Measurements from ENCODE around the gene CFAP92. TPM values are rescaled to one million over a fixed set of nuclear protein-coding genes. Genes with fewer than 3 reads are reported as not detected.
A peak's percentile ranks its signal among the peaks of the same experiment; 100 is the strongest.

Gene CFAP92
- total RNA-seq, 1 donor, result not detected

DNA sequence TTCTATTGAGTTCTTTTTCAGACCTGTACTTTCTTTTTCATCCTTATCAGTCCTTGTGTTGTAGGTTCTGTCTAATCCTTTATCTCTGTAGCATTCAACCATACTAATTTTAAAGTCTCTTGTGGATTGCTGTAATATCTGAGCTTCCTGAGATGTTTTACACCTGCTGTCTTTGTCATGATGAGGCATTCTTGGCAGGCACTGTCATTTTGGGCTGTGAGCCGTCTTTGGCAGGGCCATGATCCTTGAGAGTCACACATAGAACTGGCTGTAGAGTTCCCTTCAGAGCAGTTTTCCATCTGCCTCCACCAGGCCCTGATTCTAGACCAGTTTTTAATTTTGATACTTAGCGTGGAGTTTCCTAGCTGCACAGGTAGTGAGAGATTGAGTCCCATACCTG is 13.9 kb upstream of the CFAP92 start:
- TF ChIP-seq, protein P1, sequence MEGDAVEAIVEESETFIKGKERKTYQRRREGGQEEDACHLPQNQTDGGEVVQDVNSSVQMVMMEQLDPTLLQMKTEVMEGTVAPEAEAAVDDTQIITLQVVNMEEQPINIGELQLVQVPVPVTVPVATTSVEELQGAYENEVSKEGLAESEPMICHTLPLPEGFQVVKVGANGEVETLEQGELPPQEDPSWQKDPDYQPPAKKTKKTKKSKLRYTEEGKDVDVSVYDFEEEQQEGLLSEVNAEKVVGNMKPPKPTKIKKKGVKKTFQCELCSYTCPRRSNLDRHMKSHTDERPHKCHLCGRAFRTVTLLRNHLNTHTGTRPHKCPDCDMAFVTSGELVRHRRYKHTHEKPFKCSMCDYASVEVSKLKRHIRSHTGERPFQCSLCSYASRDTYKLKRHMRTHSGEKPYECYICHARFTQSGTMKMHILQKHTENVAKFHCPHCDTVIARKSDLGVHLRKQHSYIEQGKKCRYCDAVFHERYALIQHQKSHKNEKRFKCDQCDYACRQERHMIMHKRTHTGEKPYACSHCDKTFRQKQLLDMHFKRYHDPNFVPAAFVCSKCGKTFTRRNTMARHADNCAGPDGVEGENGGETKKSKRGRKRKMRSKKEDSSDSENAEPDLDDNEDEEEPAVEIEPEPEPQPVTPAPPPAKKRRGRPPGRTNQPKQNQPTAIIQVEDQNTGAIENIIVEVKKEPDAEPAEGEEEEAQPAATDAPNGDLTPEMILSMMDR (IDR thresholded peaks at IDR 0.05; ENCODE audit: insufficient read depth, low read depth, low read length), result no peak
- H3K4me3 ChIP-seq (ENCODE audit: low read depth, low read length), result no peak overlapping the region
- DNase-seq (ENCODE audit: low read depth), result no peak

DNA sequence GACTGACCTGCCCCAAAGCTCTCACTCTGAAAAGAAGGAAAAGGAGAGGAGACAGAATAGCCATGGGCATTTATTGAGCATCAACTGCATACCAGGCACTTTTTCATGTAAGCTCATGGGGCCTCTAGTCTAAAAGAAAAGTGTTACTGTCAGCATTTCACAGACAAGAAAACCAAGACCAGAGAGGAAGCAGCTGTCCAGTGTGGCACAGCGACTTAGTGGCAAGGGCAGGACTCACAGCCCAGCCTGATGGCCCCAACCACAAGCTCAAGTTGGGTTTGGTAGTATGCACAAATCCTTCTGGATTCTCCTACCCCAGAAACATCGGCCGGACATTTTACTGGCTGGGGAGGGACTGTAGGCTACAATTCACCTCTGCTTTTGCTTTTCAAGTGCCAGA is 13.0 kb upstream of the CFAP92 start:
- TF ChIP-seq, protein P1 (IDR thresholded peaks at IDR 0.05; ENCODE audit: insufficient read depth, low read depth, low read length), result no peak
- no peak for DNase-seq (ENCODE audit: low read depth)
- no peak overlapping the region for H3K4me3 ChIP-seq (ENCODE audit: low read depth, low read length)

DNA sequence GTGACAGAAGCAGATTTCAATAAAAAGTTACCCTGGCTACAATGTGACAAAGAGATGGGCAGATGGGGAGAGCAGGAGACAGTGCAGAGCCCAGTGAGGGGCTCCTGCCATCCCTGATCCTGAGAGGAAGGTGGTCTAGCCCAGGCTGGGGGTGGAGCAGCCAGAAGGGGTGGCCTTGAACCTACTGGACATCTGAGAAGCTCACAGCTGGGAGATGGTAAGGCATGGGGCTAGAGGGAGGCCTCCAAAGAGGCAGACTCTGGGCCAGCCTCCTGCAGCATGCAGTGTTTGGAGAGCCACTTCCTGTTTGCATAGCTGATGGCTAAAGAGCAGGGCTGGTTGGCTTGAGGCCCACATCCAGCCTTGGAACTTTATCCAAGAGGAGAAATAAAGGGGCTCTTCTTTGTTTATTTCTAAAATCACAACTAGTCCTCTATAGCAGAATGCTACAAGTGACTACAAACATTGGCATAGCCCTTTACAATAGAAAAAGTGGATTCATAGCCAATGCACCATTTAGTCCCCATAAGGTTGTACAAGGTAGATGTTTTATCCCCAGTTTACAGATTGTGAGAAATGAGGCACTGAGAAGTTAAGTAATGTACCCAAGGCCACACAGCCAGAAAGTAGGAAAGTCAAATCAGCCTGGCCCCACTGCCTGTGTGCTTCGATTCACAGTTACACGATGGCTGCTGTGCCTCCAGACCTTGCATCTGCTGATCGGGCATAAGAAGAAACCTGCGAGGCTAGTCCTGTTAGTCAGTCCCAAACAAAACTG is 11.8 kb upstream of the CFAP92 start:
- no peak overlapping the region for H3K4me3 ChIP-seq (ENCODE audit: low read depth, low read length)
- DNase-seq (ENCODE audit: low read depth), result peak; percentile 65
- TF ChIP-seq, protein P1 (IDR thresholded peaks at IDR 0.05; ENCODE audit: insufficient read depth, low read depth, low read length), result no peak

DNA sequence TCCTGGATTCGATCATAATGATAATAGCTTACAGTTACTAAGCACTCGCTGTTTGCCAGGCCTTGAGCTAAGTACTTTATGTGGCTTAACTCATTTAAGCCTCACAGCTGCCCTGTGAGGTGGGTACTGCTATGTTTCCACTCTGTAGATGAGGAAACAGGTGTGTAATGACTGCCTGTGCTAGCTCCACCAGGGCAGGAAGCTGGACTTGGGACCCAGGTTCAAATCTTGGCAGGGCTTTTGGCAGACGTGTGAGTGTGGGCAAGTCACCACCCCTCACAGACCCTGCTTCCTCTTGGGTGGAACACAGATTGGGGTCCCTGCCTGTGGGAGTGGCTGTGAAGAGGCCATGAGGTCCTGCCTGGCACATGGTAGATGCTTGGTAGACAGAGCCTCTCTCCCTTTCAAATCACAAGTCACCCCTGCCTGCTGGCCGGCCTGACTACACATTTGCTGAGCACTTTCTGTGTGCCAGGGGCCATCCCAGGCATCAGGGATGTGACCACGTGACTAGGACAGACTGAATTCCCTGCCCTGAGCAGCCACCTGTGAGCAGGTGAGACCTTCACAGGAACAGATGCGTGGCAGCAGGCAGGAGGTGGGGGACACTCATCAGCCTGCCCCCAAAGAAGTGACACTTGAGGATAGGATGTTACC is 10.9 kb upstream of the CFAP92 start:
- TF ChIP-seq, protein P1 (IDR thresholded peaks at IDR 0.05; ENCODE audit: insufficient read depth, low read depth, low read length), result no peak
- no peak for DNase-seq (ENCODE audit: low read depth)
- no peak overlapping the region for H3K4me3 ChIP-seq (ENCODE audit: low read depth, low read length)

DNA sequence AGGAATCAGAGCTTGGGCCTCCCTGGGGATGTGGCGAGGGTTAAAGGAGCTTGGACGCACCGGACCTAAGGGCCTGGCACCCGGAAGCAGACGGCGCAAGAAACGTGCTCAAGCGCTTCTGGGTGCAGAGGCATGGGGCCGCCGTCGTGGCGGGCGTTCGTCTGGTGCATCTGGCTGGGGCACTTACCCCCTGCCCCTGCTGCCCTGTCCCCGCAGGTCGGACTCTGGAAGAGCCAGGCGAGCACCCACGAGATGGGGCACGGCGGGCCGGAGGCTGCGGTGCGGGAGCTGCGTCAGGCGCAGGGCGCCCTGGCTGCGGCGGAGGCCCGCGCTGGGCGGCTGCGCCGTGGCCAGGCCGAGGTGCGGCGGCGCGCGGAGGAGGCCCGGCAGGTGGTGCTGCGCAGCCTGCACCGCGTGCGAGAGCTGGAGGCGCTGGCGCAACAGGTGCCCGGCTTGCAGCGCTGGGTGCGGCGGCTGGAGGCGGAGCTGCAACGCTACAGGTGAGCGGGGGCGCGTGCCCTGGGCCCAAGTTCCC is 9.8 kb upstream of the CFAP92 start:
- H3K4me3 ChIP-seq (ENCODE audit: low read depth, low read length), result no peak overlapping the region
- no peak for DNase-seq (ENCODE audit: low read depth)
- TF ChIP-seq, protein P1 (IDR thresholded peaks at IDR 0.05; ENCODE audit: insufficient read depth, low read depth, low read length), result no peak

DNA sequence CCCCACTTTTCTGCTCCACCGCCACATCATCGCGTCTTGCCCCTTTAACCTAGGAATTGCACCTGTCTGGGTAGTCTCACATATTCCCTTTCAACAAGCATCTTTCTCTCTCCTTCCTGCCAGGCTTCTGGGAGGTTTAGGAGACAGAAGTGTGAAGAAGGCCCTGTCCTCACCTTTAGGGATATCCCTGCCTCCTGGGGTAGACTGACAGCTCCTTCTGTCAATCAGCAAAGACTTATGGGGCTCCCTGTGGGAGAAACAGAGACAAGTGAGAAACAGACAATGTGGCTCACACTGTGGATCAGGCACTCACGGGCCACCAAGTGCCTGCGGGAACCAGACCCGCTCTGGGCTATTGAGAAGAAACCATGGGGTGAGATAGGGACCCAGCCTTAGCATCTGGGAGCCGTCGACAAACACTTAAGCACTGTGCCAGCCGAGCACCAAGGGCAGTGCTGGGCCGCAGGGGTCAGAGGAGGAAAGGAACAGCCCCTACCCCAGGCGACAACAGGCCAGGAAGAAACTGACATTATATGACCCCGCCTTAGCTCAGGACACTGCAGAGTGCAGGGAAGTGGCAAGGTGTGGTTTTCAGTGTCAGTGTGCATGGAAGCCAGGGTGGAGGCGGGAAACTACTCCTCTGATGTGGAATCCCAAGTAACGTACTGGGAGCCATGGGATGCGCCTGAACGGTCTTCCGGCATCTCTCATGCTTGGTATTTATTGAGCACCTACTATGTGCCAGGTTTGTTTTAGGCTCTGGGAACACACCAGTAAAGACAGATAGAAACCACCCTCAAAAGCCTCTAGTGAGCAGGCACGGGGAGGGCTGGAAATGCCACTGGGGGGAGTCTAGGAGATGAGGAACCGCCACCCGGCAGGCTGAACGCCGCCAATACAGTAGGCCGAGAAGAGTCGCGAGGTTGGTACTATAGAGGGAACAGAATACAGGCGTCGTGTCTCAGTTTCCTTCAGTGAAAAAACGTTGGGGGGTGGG is 9.0 kb upstream of the CFAP92 start:
- no peak for DNase-seq (ENCODE audit: low read depth)
- TF ChIP-seq, protein P1 (IDR thresholded peaks at IDR 0.05; ENCODE audit: insufficient read depth, low read depth, low read length), result no peak
- no peak overlapping the region for H3K4me3 ChIP-seq (ENCODE audit: low read depth, low read length)
